ENCODE measurements around the gene ZSCAN4. TPM values are rescaled to one million over a fixed set of nuclear protein-coding genes. Genes with fewer than 3 reads are reported as not detected.
A peak's percentile ranks its signal among the peaks of the same experiment; 100 is the strongest.

Gene ZSCAN4, protein sequence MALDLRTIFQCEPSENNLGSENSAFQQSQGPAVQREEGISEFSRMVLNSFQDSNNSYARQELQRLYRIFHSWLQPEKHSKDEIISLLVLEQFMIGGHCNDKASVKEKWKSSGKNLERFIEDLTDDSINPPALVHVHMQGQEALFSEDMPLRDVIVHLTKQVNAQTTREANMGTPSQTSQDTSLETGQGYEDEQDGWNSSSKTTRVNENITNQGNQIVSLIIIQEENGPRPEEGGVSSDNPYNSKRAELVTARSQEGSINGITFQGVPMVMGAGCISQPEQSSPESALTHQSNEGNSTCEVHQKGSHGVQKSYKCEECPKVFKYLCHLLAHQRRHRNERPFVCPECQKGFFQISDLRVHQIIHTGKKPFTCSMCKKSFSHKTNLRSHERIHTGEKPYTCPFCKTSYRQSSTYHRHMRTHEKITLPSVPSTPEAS
- not detected for total RNA-seq

DNA sequence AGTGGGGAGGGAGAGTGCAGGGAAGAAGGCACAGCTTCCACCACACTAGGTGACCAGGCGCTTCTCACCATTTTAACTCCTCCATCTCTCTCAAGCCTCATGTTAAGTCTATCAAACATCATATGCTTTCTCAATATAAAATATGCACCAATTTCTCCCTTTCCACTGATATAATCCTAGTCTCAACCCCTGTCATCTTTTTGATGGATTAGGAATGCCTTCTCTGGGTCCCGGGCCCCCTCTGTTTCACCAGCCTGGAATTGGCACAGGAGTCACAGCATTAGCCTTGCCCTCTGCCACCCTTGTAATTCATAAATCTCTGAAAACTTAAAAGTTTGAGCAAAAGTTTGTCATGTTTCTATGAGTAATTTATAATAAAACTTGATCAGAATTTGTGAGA is at the start of gene ZSCAN4:
Gene ZSCAN4, plus strand, starts transcription at position 301 of the 400 bp plus-strand sequence. CDS start 7,211 bp downstream, outside the sequence.
- intact Hi-C loops (cut with DNase I) = no loop called here

DNA sequence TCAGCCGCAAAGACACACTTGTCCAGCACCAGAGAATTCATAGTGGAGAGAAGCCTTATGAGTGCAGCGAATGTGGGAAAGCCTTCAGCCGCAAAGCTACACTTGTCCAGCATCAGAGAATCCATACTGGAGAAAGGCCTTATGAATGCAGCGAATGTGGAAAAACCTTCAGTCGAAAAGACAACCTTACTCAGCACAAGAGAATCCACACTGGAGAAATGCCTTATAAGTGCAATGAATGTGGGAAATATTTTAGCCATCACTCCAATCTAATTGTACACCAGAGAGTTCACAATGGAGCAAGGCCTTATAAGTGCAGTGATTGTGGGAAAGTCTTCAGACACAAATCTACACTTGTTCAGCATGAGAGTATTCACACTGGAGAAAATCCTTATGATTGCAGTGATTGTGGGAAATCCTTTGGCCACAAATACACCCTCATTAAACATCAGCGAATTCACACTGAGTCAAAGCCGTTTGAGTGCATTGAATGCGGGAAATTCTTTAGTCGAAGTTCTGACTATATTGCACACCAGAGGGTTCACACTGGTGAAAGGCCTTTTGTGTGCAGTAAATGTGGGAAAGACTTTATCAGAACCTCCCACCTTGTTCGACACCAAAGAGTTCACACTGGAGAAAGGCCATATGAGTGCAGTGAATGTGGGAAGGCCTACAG is 47.9 kb upstream of the ZSCAN4 start:
- Histone ChIP-seq H3K4me1 (no peaks in the 10 kb centered on the region), H3K27me3 (no peaks in the 10 kb centered on the region), H3K27ac (no peak overlapping the region), H3K9me3 (peaks cover 0 to 89% (median 6%) of the 10 kb centered on the region in 3 donors), H3K36me3 (replicated peaks in 1 of 2; ENCODE audit: insufficient read depth in 1 of 2, low read depth in 2 of 2) (peaks cover 18 to 46% of the 10 kb centered on the region in 2 donors), H3K4me3 (no peak overlapping the region)
- DNase-seq = no peak
- intact Hi-C loops (cut with DNase I) = no loop called here
- no peak for ATAC-seq
- TF ChIP-seq POLR2A (IDR thresholded peaks at IDR 0.05) = no peak
- 95 to 99% methylated on average over 10 of the region's 10 CpGs for WGBS, 2 donors

More for the DNA sequence above, at the start of gene ZSCAN4:
- H3K27ac ChIP-seq = no peak within 1 kb of the TSS
- no peak for DNase-seq
- no peaks in the 10 kb centered on the region for H3K9me3 ChIP-seq
- no peak within 1 kb of the TSS for H3K4me3 ChIP-seq
- peaks cover 10% of the 10 kb centered on the region for H3K4me1 ChIP-seq
- TF ChIP-seq, protein P1, sequence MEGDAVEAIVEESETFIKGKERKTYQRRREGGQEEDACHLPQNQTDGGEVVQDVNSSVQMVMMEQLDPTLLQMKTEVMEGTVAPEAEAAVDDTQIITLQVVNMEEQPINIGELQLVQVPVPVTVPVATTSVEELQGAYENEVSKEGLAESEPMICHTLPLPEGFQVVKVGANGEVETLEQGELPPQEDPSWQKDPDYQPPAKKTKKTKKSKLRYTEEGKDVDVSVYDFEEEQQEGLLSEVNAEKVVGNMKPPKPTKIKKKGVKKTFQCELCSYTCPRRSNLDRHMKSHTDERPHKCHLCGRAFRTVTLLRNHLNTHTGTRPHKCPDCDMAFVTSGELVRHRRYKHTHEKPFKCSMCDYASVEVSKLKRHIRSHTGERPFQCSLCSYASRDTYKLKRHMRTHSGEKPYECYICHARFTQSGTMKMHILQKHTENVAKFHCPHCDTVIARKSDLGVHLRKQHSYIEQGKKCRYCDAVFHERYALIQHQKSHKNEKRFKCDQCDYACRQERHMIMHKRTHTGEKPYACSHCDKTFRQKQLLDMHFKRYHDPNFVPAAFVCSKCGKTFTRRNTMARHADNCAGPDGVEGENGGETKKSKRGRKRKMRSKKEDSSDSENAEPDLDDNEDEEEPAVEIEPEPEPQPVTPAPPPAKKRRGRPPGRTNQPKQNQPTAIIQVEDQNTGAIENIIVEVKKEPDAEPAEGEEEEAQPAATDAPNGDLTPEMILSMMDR (IDR thresholded peaks at IDR 0.05) = no peak
- TF ChIP-seq POLR2A (IDR thresholded peaks at IDR 0.05) = no peak
- H3K36me3 ChIP-seq (replicated peaks in 1 of 2; ENCODE audit: insufficient read depth in 1 of 2, low read depth in 2 of 2) = no peaks in the 10 kb centered on the region
- 73 to 81% methylated on average over 2 of the region's 2 CpGs for WGBS, 2 donors
- peaks cover 0 to 7% of the 10 kb centered on the region in 2 donors for H3K27me3 ChIP-seq
- no peak for ATAC-seq

DNA sequence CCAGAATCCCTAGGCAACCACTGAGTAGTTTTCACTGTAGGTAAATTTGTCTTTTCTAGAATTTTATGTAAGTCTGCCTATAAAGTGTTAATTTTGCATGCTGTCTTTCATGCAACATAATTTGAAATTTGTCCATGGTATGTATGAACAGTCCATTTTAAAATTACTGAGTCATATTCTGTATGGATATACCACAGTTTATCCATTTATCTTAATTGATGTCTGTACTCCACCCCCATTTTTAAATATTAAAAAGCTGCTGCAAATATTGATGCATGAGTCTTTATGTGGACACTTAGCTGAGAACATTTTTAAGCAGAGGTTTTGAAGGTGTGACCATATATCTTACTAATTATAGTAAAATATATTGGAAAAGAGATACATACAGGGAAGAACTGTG is 45.6 kb upstream of the ZSCAN4 start:
- Histone ChIP-seq H3K27ac (no peak overlapping the region), H3K4me3 (no peak overlapping the region), H3K9me3 (peaks cover 0 to 66% (median 6%) of the 10 kb centered on the region in 3 donors), H3K36me3 (replicated peaks in 1 of 2; ENCODE audit: insufficient read depth in 1 of 2, low read depth in 2 of 2) (peaks cover 18 to 41% of the 10 kb centered on the region in 2 donors), H3K4me1 (no peaks in the 10 kb centered on the region), H3K27me3 (no peaks in the 10 kb centered on the region)
- intact Hi-C loops (cut with DNase I) = no loop called here
- TF ChIP-seq, protein P1 (IDR thresholded peaks at IDR 0.05) = no peak
- no peak for TF ChIP-seq POLR2A (IDR thresholded peaks at IDR 0.05)
- no peak for DNase-seq
- no peak for ATAC-seq

DNA sequence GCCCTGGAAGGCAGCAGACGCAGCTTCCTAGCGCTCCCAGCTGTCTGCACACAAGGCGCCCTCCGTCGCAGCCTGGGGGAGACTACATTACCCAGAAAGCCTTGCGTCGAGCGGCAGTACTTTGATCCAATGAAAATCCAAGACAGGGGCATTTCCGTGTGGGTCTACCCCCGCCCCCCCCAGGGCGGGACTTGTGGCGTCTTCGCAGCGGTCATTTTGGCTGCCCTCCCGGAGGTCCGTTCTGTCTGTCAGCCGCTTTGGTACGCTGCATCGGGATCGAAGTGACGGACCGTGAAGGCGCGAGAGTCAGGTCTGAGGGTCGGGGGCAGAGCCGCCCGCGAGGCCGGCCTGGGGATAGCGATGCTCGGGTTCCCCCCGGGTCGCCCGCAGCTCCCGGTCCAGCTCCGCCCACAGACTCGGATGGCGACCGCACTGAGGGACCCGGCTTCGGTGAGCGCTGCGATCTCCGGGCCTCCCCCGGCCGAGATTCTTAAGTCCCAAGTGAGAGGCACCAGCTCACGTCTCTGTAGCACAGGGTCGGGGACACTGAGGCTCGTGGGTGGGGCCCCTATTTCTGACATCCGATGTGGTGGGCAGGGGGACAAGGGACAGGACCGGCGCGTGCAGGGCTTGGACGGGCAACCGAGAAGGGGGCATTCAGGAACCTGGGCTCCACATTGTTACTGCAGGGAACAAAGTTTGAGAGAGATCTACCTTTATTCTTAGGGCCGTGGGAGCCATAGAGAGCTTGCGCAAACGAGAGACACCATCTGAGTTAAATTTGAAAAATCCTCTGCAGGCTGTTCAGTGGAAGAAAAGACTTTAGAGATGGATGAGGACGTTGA is 35.5 kb upstream of the ZSCAN4 start, which contains the start of gene ZNF211:
Gene ZNF211, plus strand, starts transcription at position 182 of the 845 bp plus-strand sequence. Its CDS starts 179 bp downstream, at position 361.
- Histone ChIP-seq H3K4me1 (peaks cover 8% of the 10 kb centered on the region), H3K27ac (peak within 1 kb of the TSS; percentile 46 to 72 (median 71)), H3K4me3 (peak within 1 kb of the TSS; percentile 48 to 89), H3K27me3 (no peaks in the 10 kb centered on the region), H3K36me3 (replicated peaks in 1 of 2; ENCODE audit: insufficient read depth in 1 of 2, low read depth in 2 of 2) (peaks cover 0 to 9% of the 10 kb centered on the region in 2 donors), H3K9me3 (peaks cover 0 to 17% (median 0%) of the 10 kb centered on the region in 3 donors)
- WGBS, 2 donors = 1 to 5% methylated on average over 14 to 46 of the region's 59 CpGs
- TF ChIP-seq, protein P1 (IDR thresholded peaks at IDR 0.05) = no peak
- TF ChIP-seq POLR2A (IDR thresholded peaks at IDR 0.05) = peak in 2 of 3 donors; percentile 42 to 44
- DNase-seq (peak; percentile 88 to 95 (median 92)), ATAC-seq (peak; percentile 99)
- intact Hi-C loops (cut with DNase I) = no loop called here
